Mesendoderm (in vitro differentiated cells): ENCODE data around the gene CACFD1.
"Not testable (repeated sequence)": the region's sequence is repeated elsewhere in the genome, so short reads cannot be mapped to it uniquely, and the experiment has no call there.

Experiments
- DNase-seq: peaks from one replicate; pipeline ENCODE4 v3.0.0; 2013
- H2AK5ac ChIP-seq: 2 replicates; pipeline ENCODE4 v1.6.1; 2013; ENCODE audit warnings: low read length, inconsistent platforms
- H2BK120ac ChIP-seq: 2 replicates; pipeline ENCODE4 v1.6.1; 2013; ENCODE audit warnings: low read depth, mild to moderate bottlenecking, low read length, moderate library complexity, mixed read lengths
- H2BK15ac ChIP-seq: replicated peaks from 2 replicates; pipeline ENCODE4 v1.6.1; 2013; ENCODE audit warnings: low read depth, mild to moderate bottlenecking, moderate library complexity
- H2BK5ac ChIP-seq: 2 replicates; pipeline ENCODE4 v1.6.1; 2013; ENCODE audit warnings: low read length, inconsistent platforms
- H3K18ac ChIP-seq: 2 replicates; pipeline ENCODE4 v1.6.1; 2013; ENCODE audit warnings: mild to moderate bottlenecking, low read length, mixed read lengths
- H3K23ac ChIP-seq: one replicate; pipeline ENCODE4 v1.6.1; 2013; ENCODE audit warnings: low read length
- H3K27ac ChIP-seq: 2 replicates; pipeline ENCODE4 v1.5.1; 2013; ENCODE audit warnings: low read depth, mild to moderate bottlenecking, inconsistent platforms, low read length, moderate library complexity
- H3K27me3 ChIP-seq: 2 replicates; pipeline ENCODE4 v1.6.1; 2013; ENCODE audit warnings: low read length, control low read depth, mild to moderate bottlenecking, inconsistent platforms; ENCODE audit not compliant: insufficient read depth, poor library complexity
- H3K36me3 ChIP-seq: 2 replicates; pipeline ENCODE4 v1.6.1; 2013; ENCODE audit warnings: low read length, inconsistent platforms; ENCODE audit not compliant: control insufficient read depth, insufficient read depth
- H3K4ac ChIP-seq: one replicate; pipeline ENCODE4 v1.6.1; 2013; ENCODE audit warnings: low read depth, mild to moderate bottlenecking, low read length, moderate library complexity
- H3K4me1 ChIP-seq: 2 replicates; pipeline ENCODE4 v1.6.1; 2013; ENCODE audit warnings: low read depth, low read length, inconsistent platforms; ENCODE audit not compliant: control insufficient read depth
- H3K4me2 ChIP-seq: 2 replicates; pipeline ENCODE4 v1.6.1; 2013; ENCODE audit warnings: low read length
- H3K4me3 ChIP-seq: 2 replicates; pipeline ENCODE4 v1.5.1; 2013; ENCODE audit warnings: mild to moderate bottlenecking, low read length
- H3K56ac ChIP-seq: one replicate; pipeline ENCODE4 v1.6.1; 2013; ENCODE audit warnings: low read length
- H3K79me1 ChIP-seq: 2 replicates; pipeline ENCODE4 v1.6.1; 2013; ENCODE audit warnings: low read length, inconsistent platforms
- H3K79me2 ChIP-seq: 2 replicates; pipeline ENCODE4 v1.6.1; 2013; ENCODE audit warnings: mild to moderate bottlenecking, low read length; ENCODE audit not compliant: control insufficient read depth, insufficient read depth
- H3K9ac ChIP-seq: 2 replicates; pipeline ENCODE4 v1.6.1; 2013; ENCODE audit warnings: low read length, inconsistent platforms
- H4K5ac ChIP-seq: one replicate; pipeline ENCODE4 v1.6.1; 2013; ENCODE audit warnings: low read length
- H4K8ac ChIP-seq: one replicate; pipeline ENCODE4 v1.6.1; 2013; ENCODE audit warnings: low read depth, mild to moderate bottlenecking, control low read depth, low read length, moderate library complexity
- WGBS: extraction: QIAGEN DNeasy Blood & Tissue Kit; methylation state at CpG from one replicate; pipeline ENCODE4 v1.1.7; 2013; ENCODE audit warnings: low lambda C conversion rate, missing lambda C conversion rate; ENCODE audit not compliant: insufficient coverage; ENCODE audit errors: extremely low coverage; 5-methylcytosine and 5-hydroxymethylcytosine counted together

Gene CACFD1

DNA sequence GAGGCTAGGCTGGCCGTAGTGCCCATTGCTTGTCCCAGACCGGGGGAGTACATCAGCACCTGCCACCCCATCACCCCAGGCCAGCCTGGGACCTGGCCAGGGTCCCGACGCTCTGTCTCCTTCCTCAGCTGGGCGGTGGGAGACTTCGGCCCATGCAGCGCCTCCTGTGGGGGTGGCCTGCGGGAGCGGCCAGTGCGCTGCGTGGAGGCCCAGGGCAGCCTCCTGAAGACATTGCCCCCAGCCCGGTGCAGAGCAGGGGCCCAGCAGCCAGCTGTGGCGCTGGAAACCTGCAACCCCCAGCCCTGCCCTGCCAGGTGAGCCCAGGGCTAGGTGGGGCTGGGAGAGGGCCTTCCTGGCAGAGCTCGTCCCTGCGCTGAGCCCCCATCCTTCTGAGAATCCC, 16.5 kb upstream of the CACFD1 start:
- H3K4me3 ChIP-seq = no peak overlapping the region
- DNase-seq = no peak
- no peak overlapping the region for H3K18ac ChIP-seq
- H3K79me1 ChIP-seq = no peaks in the 10 kb centered on the region
- no peaks in the 10 kb centered on the region for H3K36me3 ChIP-seq
- H3K79me2 ChIP-seq = no peaks in the 10 kb centered on the region
- H2BK15ac ChIP-seq = no peak overlapping the region
- no peak overlapping the region for H4K8ac ChIP-seq
- no peak overlapping the region for H3K56ac ChIP-seq
- no CpG with 5 or more reads among the region's 15 CpGs for WGBS
- no peaks in the 10 kb centered on the region for H3K27me3 ChIP-seq
- no peaks in the 10 kb centered on the region for H3K4me1 ChIP-seq
- no peak overlapping the region for H2BK5ac ChIP-seq
- H2BK120ac ChIP-seq = no peak overlapping the region
- no peak overlapping the region for H3K23ac ChIP-seq
- H3K27ac ChIP-seq = no peak overlapping the region
- no peak overlapping the region for H4K5ac ChIP-seq
- H3K4me2 ChIP-seq = no peak overlapping the region
- H3K9ac ChIP-seq = no peak overlapping the region
- H2AK5ac ChIP-seq = no peak overlapping the region
- H3K4ac ChIP-seq = no peak overlapping the region

DNA sequence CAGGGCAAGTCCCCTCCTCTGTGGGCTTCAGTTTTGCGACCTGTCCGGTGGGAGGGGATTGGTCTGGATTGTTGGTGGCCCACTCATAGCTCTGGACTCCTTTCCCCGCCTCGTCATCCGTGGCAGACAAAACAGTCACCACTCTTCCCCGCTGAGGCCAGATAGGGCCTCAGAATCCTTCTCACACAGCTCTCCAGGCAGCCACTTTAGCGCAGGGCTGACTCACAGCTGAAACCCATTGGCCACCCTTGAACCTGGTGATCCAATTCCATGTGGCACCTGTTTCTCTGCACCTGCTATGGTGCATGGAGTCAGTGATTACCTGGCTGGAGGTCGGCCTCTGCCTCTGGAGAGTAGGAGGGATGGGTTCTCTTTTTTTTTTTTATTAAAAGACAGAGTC, 15.8 kb upstream of the CACFD1 start:
- Histone ChIP-seq H3K56ac (no peak overlapping the region), H3K18ac (no peak overlapping the region), H3K4ac (no peak overlapping the region), H3K23ac (no peak overlapping the region), H3K9ac (no peak overlapping the region), H3K4me1 (no peaks in the 10 kb centered on the region), H3K27me3 (no peaks in the 10 kb centered on the region), H4K5ac (no peak overlapping the region), H3K27ac (no peak overlapping the region), H3K79me1 (no peaks in the 10 kb centered on the region), H3K4me3 (no peak overlapping the region), H2BK15ac (no peak overlapping the region), H2BK5ac (no peak overlapping the region), H3K36me3 (no peaks in the 10 kb centered on the region), H2AK5ac (no peak overlapping the region), H2BK120ac (no peak overlapping the region), H4K8ac (no peak overlapping the region), H3K4me2 (no peak overlapping the region), H3K79me2 (no peaks in the 10 kb centered on the region)
- no CpG with 5 or more reads among the region's 8 CpGs for WGBS
- DNase-seq = no peak

DNA sequence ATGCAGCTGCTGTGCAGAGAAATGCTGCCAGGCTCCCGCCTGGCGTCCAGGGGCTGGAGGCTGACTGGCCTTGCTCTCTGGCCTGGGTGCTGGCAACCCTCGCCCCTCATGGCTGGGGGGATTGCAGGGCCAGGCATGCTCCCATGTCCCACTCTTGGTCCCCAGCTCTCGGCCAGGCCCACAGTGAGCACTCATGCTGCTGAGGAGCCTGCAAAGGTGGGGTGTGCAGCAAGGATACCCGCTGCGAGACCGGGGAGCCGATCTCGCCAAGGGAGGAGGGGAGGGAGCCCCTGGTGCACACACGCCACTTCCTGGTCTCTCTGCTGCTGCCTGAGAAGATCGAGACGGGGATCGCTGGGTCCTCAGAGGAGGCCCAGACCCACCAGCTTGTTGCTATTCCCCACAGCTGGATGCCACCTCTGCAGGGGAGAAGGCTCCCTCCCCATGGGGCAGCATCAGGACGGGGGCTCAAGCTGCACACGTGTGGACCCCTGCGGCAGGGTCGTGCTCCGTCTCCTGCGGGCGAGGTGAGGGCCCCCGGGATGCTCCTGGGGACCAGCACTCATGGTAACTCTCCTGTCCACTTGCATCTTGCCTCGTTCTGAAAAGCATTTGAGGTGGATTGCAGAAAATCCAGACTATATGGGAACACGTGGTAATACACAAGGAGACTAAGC, 14.3 kb upstream of the CACFD1 start:
- H3K4me3 ChIP-seq = no peak overlapping the region
- H2AK5ac ChIP-seq = no peak overlapping the region
- H3K23ac ChIP-seq = no peak overlapping the region
- H4K5ac ChIP-seq = no peak overlapping the region
- no peaks in the 10 kb centered on the region for H3K36me3 ChIP-seq
- H3K79me2 ChIP-seq = no peaks in the 10 kb centered on the region
- DNase-seq = no peak
- H3K56ac ChIP-seq = no peak overlapping the region
- H3K79me1 ChIP-seq = no peaks in the 10 kb centered on the region
- H3K4me2 ChIP-seq = no peak overlapping the region
- H3K4me1 ChIP-seq = no peaks in the 10 kb centered on the region
- H3K4ac ChIP-seq = no peak overlapping the region
- no peak overlapping the region for H2BK5ac ChIP-seq
- WGBS = no CpG with 5 or more reads among the region's 23 CpGs
- H3K9ac ChIP-seq = no peak overlapping the region
- H3K27me3 ChIP-seq = no peaks in the 10 kb centered on the region
- H3K27ac ChIP-seq = no peak overlapping the region
- no peak overlapping the region for H3K18ac ChIP-seq
- H2BK120ac ChIP-seq = no peak overlapping the region
- no peak overlapping the region for H4K8ac ChIP-seq
- H2BK15ac ChIP-seq = no peak overlapping the region

DNA sequence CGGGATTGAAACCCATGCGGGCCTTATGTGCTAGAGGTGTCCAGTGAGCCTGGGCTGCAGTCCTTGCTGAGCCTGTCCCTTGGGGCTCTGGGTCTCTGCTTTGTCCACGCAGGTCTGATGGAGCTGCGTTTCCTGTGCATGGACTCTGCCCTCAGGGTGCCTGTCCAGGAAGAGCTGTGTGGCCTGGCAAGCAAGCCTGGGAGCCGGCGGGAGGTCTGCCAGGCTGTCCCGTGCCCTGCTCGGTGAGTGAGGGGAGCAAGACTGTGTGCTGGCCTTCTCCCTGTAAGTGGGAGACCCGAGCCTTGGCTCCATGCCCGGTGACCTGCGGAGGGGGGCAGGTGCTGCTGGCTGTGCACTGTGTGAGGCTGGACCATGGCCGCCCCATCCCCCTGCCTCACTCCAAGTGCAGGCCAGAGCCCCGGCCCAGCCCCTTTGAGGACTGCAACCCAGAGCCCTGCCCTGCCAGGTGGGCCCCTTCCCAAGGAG, 11.2 kb upstream of the CACFD1 start:
- H3K36me3 ChIP-seq = no peaks in the 10 kb centered on the region
- H2AK5ac ChIP-seq = no peak overlapping the region
- no peak overlapping the region for H4K8ac ChIP-seq
- no peak overlapping the region for H3K18ac ChIP-seq
- no peak overlapping the region for H3K9ac ChIP-seq
- H3K79me2 ChIP-seq = no peaks in the 10 kb centered on the region
- no peak overlapping the region for H3K4ac ChIP-seq
- no peak overlapping the region for H2BK15ac ChIP-seq
- no peak overlapping the region for H3K56ac ChIP-seq
- H3K4me2 ChIP-seq = no peak overlapping the region
- no CpG with 5 or more reads among the region's 13 CpGs for WGBS
- H4K5ac ChIP-seq = no peak overlapping the region
- no peak overlapping the region for H2BK120ac ChIP-seq
- H2BK5ac ChIP-seq = no peak overlapping the region
- H3K27me3 ChIP-seq = no peaks in the 10 kb centered on the region
- H3K4me1 ChIP-seq = no peaks in the 10 kb centered on the region
- H3K23ac ChIP-seq = no peak overlapping the region
- no peak overlapping the region for H3K4me3 ChIP-seq
- DNase-seq = no peak
- H3K79me1 ChIP-seq = no peaks in the 10 kb centered on the region
- no peak overlapping the region for H3K27ac ChIP-seq

DNA sequence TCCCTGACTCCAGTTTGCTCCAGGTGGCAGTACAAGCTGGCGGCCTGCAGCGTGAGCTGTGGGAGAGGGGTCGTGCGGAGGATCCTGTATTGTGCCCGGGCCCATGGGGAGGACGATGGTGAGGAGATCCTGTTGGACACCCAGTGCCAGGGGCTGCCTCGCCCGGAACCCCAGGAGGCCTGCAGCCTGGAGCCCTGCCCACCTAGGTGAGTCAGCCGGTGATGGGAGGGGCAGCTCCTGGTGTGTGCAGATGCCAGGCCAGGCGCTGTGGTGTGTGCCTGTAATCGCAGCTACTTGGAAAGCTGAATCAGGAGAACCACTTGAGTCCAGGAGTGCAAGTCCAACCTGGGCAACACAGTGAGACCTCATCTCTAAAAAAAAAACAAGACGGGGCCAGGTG, 10.0 kb upstream of the CACFD1 start:
- no peaks in the 10 kb centered on the region for H3K79me1 ChIP-seq
- no peak overlapping the region for H2BK5ac ChIP-seq
- H4K5ac ChIP-seq = no peak overlapping the region
- no peak overlapping the region for H3K9ac ChIP-seq
- H2BK15ac ChIP-seq = no peak overlapping the region
- no CpG with 5 or more reads among the region's 12 CpGs for WGBS
- H3K27ac ChIP-seq = no peak overlapping the region
- no peak for DNase-seq
- no peak overlapping the region for H2AK5ac ChIP-seq
- no peaks in the 10 kb centered on the region for H3K36me3 ChIP-seq
- H2BK120ac ChIP-seq = no peak overlapping the region
- no peak overlapping the region for H3K56ac ChIP-seq
- no peaks in the 10 kb centered on the region for H3K27me3 ChIP-seq
- H3K4me3 ChIP-seq = no peak overlapping the region
- H3K4me1 ChIP-seq = no peaks in the 10 kb centered on the region
- no peak overlapping the region for H3K4ac ChIP-seq
- H3K23ac ChIP-seq = no peak overlapping the region
- H3K18ac ChIP-seq = no peak overlapping the region
- H3K79me2 ChIP-seq = no peaks in the 10 kb centered on the region
- no peak overlapping the region for H3K4me2 ChIP-seq
- no peak overlapping the region for H4K8ac ChIP-seq

DNA sequence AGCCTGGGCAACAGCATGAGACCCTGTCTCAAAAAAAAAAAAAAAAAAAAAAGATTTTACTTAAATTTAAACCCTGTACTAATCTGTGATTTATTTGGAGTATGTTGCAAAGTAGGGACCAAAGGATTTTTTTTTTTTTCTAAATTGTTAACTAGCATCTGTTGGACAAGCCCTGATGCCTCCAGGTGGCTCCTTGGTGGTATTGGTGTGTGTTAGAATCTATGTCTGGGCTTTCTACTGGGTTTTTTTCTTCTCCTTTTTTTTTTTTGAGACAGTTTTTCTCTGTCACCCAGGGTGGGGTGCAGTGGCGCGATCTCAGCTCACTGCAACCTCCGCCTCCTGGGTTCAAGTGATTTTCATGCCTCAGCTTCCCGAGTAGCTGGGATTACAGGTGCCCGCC, 7.9 kb upstream of the CACFD1 start:
- H2BK5ac ChIP-seq, DNase-seq, H3K27me3 ChIP-seq, H3K4me3 ChIP-seq, H2BK15ac ChIP-seq, H3K36me3 ChIP-seq, H4K5ac ChIP-seq, H3K4me1 ChIP-seq, H3K56ac ChIP-seq, H3K79me2 ChIP-seq, H3K18ac ChIP-seq, H3K27ac ChIP-seq, H3K23ac ChIP-seq, H2BK120ac ChIP-seq, H4K8ac ChIP-seq, H3K4me2 ChIP-seq, H3K9ac ChIP-seq, H3K4ac ChIP-seq, H2AK5ac ChIP-seq, H3K79me1 ChIP-seq: not testable (repeated sequence)
- no CpG with 5 or more reads among the region's 5 CpGs for WGBS
